NCI-H526 (cell line): Measurements from ENCODE around the gene KRT79.

ENCODE experiments used
- DNase-seq, 2 experiments: peaks; one replicate each; lab custom pipeline; 2025; lab: John Stamatoyannopoulos, UW

Gene KRT79

DNA sequence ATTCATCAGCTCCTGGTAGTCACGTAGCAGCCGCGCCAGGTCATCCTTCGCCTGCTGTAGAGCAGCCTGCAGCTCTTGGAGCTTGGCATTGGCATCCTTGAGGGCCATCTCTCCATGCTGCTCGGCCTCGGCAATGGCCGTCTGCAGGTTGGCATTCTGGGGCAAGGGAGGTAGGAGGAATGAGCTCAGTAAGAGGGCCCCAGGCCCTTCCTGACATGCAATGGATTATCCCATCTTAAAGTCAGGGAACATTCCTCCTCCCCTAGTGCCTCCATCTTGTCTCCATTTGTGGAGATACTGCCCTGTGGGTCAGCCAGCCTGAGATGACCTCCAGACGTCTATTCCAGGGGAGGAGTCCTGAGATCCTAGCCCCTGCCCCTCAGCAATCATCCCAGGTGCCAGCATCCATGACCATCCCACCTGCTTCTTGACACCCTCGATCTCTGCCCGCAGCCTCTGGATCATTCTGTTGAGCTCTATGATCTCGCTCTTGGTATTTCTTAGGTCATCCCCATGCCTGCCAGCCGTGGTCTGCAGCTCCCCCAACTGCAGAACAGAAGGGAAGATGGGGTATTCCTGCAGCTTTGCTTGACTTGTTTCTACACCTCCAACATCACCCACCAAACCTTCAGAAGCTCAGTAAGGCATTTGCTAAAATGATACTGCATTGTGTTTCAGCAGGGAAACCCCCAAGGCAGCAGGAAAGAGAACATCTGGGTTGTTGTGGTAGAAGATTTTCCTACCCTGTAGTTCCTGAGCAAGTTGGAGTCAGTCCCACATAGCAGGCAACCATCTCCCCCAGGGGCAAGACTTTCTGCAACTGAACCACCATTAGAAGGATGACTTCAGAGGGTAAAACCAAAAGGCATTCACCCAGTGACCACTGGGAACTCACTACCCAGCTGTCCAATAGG lies 42.6 kb downstream of the KRT79 start:
- DNase-seq, result no peak

DNA sequence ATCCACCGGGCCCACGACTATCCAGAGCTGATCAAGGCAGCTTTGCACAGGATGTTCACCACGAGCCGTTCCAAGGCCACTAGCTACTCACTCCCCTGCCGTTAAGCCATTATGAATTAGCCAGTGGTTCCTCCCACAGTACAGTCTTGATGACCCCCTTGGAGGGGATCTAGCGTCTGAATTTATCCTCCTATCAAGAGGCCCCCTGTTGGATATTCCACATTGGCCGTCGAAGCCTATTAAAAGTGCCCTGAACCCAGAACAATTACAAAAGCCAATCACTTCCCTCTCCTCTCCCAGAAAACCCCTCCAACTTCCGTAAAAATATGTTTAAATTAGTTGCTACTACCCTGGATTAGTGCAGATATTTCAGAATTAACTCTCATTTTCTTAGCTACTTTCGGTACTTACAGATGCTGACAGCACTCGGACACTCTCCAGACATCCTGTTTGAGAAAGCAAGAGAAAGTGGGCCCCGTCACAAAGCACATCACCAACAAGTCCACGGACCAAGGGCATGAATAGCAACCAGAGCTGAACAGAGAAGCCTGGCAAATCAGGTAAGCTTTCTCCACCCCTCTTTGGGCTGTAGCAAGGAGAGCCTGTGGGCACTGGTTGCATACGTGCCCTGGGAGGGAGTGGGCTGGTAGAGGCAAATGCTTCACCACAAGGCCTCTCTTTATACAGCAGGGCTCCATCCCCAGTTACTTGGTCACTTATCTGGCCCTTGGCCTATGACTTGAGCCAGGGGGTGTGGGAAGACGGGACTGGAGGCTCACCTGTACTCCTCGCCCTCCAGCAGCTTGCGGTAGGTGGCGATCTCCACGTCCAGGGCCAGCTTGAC lies 43.5 kb downstream of the KRT79 start:
- no peak for DNase-seq

DNA sequence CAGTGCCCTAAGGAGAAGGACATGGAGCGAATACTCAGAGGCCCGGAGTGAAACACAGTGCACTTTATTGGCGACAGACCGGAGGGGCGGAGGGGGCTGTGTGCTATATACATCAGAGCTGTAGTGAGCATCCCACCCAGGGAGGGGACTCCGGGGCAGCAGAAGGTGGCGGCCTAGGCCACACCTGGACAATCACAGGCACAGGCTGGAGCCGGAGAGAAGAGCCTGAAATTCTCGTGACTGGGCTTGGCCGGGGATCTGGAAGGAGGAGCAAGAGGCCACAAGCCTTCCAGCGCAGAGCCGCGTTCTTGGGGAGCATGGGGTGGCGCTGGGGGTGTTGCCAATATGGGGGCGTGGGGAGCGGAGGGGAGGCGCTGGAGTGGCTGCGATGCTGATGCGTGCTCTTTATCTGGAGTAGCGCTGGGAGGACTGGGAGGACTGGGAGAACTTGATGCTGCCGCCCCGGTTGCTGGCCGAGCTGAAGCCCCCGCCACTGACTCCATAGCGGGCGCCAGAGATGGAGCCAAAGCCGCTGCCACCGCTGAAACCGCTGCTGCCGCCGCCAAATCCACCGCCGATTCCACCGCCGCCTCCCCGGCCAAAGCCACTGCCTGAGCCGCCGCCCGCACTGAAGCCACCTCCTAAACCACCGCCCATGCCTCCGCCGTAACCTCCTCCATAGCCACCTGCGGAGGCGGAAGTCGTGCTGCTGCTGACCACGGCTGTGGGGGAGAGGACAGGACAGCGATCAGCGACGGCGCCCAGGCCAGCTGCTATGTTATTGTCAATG lies 44.3 kb downstream of the KRT79 start:
- DNase-seq, result no peak

DNA sequence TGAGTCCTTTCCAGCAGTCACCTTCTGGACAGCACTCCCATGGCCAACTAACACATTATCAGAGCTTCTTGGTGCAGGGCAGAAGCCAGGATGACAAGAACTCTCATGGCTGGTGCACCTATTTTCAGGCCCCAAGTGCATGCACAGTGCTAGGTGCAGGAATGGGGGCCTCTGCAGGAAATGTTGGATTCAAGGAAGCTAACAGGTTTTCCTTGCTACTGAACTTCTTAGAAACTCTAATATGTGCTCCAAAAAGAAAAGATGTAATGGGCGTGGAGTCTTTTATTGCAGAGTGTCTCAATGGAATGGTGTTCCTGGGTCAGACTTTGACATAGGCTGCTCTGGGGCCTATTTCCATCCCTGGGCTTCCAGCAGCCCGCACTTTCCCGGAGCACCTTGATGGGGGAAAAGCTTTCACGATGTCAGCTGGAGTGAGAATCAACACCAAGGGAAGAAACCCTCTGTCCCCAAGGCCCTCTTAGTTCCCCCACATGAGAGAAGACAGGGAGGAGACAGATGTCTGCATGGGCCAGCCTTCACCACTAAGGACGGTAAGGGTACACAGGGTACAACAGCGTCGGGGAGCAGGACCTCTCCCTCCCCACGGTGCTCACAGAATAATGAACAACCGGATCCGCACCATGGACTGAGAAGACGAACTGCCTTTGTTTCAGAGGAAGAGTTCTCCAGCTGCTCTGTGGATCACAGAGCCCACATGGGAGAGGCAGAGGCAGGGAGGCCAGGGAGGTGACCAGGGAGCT lies 45.1 kb downstream of the KRT79 start:
- DNase-seq, result no peak

DNA sequence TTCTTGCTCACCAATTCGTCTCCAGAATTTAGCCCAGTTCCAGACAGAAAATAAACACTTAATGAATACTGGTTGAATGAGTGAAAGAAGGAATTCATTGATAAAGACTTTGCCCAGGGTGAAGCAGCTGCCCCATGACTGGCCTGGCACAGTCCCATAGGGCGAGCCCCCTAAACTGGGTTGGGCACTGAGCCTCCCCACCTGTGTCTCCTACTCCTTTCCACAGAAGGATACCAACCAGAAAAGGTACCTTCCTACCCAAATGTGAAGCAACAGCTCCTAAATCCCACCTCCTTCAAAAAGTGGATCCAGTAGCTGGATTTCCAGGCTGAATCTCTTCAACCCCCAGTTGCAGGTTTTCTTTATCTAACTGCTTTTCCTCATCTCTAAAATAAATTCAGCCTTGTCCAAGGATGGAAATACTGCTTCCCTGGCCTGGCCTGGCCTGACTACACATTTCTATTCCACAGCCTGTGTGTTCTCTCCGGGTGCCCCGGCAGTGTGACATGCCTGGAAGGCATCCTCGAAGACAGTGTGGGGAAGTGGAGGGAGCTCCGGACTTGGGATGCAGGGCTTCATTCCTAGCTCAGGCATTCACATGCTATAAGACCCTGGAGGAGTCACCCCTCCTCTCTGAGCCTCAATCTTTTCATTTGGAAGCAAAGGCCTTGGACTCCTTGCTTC lies 45.8 kb downstream of the KRT79 start:
- no peak for DNase-seq

DNA sequence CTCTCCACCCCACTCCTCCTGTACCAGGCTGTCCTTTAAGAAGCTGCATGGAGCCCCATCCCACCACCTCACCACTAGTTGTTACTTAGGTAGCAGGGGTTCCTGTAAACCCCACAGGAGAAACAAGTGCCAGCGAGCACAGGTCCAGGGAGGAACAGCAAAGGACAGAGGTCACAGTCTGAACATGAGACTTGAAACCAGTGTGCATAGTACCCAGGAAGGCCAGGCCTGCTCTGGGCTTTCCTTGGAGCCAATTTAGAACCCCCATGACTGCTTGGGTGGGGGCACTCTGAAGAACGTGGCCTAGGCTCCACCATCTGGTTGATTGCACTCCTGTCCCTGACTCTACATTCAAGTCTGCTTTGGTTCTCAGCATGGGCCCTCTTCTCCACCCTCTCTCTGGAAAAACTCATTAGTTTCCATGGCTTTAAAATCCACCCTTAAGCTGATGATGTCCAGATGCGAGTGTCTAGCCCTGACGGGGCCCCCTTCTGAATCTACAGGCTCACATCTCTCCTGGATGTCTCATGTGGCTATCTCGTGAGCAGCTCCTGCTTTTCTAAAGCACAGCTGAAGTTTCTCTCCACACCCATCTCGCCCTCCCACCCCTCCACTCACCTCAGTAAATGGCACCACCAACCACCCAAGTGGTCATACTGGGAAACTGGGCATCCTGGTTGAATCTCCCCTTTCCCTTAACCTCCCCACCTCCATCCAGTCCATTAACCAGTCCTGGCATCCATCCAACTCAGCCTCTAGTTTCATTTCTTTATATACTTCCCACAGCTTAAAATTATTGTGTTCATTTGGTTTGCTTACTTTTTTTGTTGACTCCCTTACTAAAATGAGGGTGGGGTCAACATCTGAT lies 46.6 kb downstream of the KRT79 start:
- no peak for DNase-seq

DNA sequence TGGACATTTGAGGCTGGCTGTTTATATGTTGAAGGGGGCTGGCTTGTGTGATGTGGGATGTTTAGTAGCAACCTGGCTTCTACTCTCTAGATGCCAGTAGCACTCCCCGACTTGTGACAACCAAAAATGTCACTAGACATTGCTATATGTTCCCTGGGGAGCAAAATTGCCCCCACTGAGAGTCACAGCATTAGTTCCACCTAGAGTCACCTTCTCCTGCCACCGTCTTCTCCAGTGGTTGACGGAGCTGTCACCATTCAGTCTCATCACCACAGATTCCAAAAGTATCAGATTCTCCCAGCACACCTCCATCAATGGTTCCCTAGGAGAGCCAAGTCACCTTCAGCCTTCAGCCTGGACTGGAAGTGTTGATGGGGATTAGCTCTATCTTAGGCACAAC lies 49.2 kb downstream of the KRT79 start:
- DNase-seq, result no peak

DNA sequence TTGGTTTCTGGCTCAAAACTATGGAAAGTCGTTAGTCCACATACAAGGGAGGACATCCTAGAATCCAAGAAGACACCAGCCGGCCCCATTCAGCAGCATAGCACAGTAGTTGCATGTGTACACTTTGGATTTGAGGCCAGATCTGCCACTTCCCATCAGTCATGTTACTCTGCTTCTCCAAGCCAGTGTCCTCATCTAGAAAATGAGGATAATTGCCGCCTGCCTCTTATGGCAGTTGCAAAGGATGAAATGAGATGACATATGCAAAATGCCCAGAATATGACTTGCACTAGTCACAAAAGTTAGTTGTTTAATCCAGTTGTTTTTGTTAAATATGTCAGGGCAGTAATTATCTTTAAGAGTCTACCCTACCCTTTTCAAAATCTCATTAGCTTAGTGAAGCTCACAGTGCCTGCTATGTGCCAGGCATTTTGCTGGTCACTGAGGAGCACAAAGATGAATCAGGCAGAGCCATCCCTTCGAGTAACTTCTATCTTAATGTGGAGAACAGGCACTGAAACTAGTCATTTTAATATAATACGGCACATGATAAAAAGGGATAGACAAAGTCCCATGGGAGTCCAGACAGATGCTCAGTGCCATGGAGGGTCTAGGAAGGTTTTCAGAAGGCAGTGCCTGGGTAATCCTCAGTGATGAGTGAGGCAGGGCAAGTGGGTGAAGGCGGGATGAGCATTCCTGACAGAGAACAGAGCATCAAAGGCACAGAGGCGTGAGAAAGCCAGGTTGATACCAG lies 50.4 kb downstream of the KRT79 start:
- DNase-seq, result no peak

DNA sequence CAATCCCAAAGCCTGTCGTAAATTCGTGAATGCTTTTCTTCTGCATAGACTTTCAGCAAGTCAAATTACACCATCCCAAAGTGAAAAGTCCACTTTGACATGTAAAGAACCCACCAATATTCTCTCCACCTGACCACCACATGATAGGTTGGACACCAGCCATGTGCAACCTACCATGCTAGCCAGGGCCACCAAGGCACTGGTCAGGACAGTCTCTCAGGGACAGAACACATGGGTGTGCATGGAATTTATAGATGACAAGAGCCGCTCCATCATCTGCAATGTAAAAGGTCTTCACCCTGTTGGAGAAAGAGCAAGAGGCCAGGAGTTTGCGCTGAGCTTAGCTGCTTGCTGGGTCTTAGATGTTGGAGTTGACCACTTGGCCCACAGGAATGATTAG lies 51.6 kb downstream of the KRT79 start:
- DNase-seq, result no peak

DNA sequence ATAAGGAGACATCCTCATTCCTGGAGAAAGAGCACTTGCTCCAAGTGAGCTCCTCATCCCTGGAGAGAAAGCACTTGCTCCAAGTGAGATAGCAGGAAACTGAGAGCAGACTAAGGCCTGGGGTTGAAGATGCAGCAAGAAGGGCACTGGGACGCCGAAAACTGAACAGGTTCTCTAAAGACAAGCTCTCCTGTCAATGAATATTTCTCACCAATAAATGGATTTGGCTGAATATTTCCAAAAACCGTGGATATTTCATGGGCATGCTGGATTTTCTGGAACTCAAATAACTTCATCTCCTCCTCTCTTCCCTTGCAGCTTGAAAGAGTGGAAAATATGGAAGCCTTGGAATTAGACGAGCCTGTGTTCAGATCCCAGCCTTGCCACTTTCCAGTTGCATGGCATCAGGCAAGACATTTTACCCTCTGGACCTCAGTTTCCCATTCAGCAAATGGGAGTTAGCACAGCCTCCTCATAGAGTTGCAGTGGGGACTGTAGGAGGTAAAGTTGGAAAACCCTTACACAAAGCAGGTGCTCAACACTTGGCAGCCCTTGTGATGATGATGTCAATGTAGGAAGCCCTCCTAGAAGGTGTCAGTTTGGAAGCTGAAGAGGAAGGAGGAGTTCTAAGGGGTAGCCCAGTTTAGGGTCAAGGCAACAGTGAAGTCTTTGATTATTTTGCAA lies 52.6 kb downstream of the KRT79 start:
- no peak for DNase-seq

DNA sequence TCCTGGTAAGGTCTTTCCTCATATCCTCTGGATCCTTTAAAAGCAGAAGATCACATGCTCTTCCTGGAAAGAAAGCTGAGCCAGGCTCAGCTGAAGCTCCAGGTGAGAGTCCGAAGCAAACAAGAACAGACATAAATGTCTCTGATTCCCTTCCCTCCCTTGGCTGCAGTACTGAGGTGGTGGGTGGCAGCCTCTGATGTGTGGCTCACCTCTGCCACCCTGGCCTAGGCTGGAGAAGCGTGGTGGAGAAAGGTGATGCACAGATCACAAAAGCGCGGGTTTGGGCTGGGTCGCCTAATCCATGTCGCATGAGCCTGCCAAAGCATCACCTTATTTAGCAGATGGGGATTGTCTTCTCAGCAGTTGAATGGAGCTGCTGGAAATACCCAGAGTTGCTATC lies 54.2 kb downstream of the KRT79 start:
- DNase-seq, result no peak

DNA sequence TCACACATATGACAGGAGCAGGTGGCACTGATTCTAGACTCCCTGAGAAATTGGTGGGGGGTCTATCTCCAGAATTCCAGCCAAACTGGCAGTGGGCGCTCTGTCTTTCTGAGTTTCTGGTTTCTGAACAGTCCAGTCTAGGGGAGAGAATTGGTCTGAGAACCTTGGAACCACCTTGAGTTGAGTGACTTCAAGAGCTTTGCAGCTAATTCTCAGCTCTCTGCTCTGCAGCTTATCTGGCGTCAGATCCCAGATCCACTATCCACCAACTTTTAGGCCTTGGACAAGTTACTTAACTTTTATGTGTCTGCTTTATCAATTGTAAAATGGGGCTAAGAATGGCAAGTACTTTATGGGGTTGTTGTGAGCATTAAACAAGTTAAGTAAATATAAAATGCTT lies 55.3 kb downstream of the KRT79 start:
- no peak for DNase-seq

DNA sequence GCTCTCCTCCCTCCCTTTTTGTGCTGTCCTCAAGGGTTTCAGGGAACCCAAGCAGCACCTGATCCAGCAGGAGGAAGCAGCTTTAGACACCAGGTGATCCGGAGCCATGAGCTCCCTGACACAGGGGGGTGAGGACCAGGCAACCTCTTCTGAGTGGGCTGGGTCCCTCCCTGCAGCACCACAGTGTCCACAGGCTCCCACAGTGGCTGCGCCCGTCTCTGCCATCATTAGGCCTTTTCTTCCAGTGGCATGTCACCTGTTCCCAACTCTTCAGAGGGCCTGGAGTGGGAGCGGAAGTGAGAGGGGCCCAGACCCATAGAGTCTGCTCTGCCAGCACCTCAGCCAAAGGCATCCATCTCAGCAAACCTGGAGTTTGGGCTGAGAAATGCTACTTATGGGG lies 56.5 kb downstream of the KRT79 start:
- no peak for DNase-seq

DNA sequence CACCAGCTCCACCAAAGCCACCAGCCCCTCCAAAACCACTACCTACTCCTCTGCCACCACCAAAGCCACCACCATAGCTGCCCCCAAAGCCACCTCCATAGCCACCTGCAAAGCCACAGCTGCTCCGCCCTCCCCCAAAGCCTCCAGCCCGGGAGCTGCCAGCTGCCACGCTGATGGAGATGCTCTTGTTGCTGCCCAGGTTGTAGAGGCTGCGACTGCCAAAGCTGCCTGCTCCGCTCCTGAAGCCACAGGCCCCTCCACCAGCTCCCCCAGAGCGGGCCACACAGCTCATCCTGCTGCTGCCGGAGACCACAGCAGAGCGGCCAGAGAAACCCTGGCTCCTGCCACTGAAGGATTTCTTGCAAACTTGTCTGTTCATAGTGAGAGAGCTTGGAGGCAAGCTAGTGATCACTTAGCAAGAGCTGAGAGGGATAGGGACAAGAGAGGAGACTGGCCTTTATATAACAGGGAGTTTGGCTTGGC lies 57.2 kb downstream of the KRT79 start, which contains the start of gene KRT76:
Gene KRT76 (minus strand): TSS at position 433 of the 483 bp plus-strand sequence. CDS start 54 bp downstream, at position 379.
- no peak for DNase-seq

DNA sequence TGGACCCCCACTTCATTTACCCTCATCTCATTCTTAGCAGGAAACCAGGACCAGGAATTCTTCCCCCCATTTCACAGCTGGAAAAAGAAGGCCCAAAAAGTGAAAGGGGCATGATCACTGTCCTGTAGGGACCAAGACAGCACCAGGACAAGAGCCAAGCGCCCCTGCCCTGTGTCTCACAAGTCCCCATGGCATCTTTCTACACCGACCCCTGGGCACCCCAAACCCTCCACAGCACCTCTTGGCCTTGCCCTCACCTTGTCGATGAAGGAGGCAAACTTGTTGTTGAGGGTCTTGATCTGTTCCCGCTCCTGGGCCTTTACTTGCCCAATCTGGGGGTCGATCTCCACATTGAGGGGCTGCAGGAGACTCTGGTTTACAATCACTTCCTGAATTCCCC lies 57.7 kb downstream of the KRT79 start:
- no peak for DNase-seq

DNA sequence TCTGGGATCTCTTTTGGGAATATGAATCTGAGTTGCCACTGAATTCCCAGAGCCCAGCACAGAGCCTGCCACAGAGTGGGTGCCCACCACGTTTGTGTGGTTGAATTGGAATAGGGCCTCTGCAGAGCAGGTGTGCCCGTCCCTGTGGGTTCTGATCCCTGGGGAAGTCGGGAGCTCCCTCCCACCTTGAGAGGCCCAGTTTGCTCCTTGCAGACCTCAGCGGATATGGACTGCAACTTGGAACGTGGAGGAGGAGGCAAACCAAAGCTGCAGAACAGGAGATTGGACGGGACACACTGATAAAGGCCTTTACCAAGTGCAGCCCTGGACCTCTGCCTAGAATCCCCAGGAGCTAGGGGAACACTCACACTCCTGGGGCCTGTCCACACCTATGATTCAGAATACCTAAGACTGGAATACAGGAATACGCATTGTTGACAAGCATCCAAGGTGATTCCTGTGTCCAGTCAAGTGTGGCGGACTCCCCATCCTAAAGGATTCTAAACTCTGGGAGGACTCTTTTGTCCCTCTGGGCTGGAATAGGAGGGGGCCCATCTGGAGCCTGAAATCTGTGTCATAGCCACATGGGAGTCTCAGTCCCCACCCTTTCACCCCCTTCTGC lies 59.4 kb downstream of the KRT79 start:
- DNase-seq, result no peak

DNA sequence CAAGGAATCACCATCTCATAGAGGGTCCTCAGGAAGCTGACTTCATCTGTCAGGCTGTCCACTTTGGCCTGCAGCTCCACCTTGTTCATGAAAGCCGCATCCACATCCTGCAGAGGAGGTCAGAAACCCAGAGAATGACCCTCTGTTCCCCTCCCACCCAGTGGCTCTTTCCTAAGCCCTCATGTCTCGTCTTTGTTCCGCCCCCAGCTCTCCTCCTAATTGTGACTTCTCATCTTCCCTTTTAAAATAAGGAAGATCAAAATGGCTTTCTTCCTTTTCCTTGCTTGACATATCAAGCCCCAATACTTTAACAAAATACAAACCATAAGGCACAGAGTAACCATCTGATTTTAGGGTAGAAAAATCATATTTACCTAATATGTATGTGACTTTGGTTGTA lies 61.3 kb downstream of the KRT79 start:
- no peak for DNase-seq

DNA sequence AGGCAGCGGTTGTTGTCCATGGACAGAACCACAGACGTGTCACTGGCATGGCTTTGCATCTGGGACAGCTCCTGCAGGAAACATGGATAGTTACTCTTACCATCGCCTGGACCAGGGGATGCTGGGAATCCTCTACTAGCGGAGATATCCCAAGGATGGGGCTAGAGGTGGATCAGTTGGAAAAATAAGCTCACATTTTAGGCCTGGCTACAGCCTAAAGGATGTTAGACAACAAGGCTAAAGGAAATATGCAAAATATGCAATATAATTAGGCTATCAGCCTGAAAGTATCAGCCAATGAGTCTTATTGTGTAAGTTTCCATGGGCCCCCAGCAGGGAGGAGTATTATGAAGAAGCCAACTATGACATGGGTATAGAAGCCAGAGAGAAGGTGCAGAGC lies 61.9 kb downstream of the KRT79 start:
- no peak for DNase-seq
